Measurements from ENCODE around the gene SPTAN1. TPM values are rescaled to one million over a fixed set of nuclear protein-coding genes. Genes with fewer than 3 reads are reported as not detected.

SPTAN1 gene
- total and polyA plus RNA-seq, 2 experiments from 2014 or later, result 108 to 195 TPM

DNA sequence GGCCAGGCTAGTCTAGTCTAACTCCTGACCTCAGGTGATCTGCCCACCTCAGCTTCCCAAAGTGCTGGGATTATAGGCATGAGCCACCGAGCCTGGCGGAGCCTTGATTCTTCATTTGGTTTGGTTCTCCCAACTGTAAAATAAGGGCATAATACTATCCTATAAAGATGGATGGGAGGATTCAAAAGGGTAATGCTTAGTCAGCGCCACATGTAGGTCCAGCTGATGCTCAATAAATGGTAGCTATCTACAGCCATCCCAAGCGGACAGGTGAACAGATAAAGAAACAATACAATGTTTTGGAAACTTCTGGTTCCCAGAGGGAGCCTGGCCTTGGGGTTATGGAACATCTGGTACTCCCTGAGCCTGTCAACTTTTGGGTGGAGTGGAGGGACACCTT is 123.0 kb downstream of the SPTAN1 start (continued):
- TF ChIP-seq, protein P1, sequence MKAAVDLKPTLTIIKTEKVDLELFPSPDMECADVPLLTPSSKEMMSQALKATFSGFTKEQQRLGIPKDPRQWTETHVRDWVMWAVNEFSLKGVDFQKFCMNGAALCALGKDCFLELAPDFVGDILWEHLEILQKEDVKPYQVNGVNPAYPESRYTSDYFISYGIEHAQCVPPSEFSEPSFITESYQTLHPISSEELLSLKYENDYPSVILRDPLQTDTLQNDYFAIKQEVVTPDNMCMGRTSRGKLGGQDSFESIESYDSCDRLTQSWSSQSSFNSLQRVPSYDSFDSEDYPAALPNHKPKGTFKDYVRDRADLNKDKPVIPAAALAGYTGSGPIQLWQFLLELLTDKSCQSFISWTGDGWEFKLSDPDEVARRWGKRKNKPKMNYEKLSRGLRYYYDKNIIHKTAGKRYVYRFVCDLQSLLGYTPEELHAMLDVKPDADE (IDR thresholded peaks at IDR 0.05), result no peak
- no peak for TF ChIP-seq POLR2AphosphoS5 (IDR thresholded peaks at IDR 0.05; ENCODE audit: low read depth)
- no peak for TF ChIP-seq ZNF114 (CRISPR knock-in tag; IDR thresholded peaks at IDR 0.05)
- no peak for TF ChIP-seq CREB1 (CRISPR knock-in tag; IDR thresholded peaks at IDR 0.05; ENCODE audit: low read depth)

DNA sequence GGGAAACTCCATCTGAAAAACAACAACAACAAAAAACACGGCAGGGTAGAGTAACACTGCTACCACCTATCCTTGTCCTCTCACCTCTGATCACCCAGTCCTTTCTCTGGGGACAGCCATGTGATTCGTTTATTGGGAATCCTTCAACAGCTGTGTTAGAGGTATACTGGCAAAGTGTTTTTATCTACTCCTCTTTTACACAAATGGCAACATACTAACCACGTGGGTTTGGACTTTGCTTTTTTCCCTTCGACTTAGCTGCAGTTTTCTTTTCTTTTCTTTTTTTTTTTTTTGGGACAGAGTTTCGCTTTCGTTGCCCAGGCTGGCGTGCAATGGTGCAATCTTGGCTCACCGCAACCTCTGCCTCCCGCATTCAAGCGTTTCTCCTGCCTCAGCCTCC is 125.4 kb downstream of the SPTAN1 start:
- TF ChIP-seq CTCF (conservative IDR thresholded peaks at IDR 0.05; ENCODE audit: low read depth in 2 of 2) (no peak), CREB1 (CRISPR knock-in tag; IDR thresholded peaks at IDR 0.05; ENCODE audit: low read depth) (no peak)
- Mint-ChIP-seq H3K36me3 (ENCODE audit: low read depth) (peaks cover 5% of the 10 kb centered on the region), H3K4me3 (no peak overlapping the region), H3K27ac (no peak overlapping the region), H3K9me3 (peaks cover 7% of the 10 kb centered on the region), H3K27me3 (ENCODE audit: insufficient read depth, low read depth, poor library complexity) (peaks cover 2% of the 10 kb centered on the region), H3K4me1 (no peaks in the 10 kb centered on the region)
- no peaks in the 10 kb centered on the region for H3F3A ChIP-seq (replicated peaks; ENCODE audit: low read depth)
- H3K9me2 ChIP-seq (ENCODE audit: insufficient read depth), result no peaks in the 10 kb centered on the region
- no peaks in the 10 kb centered on the region for H4K20me1 ChIP-seq (replicated peaks; ENCODE audit: insufficient read depth)
- H3K27me3 ChIP-seq (ENCODE audit: insufficient read depth), result no peaks in the 10 kb centered on the region
- no peak overlapping the region for H2AFZ ChIP-seq
- no peaks in the 10 kb centered on the region for H3K36me3 ChIP-seq (ENCODE audit: insufficient read depth)
- no peak overlapping the region for H3K4me3 ChIP-seq
- H3K4me1 ChIP-seq (ENCODE audit: insufficient read depth), result no peaks in the 10 kb centered on the region
- no peaks in the 10 kb centered on the region; the same call in 1 of the 2 replicates for H3K79me2 ChIP-seq (replicated peaks; ENCODE audit: insufficient read depth)
- ATAC-seq (no peak), DNase-seq (ENCODE audit: low spot score) (no peak)
- H3K4me2 ChIP-seq, result no peak overlapping the region
- no peak overlapping the region for H3K27ac ChIP-seq (ENCODE audit: low read depth)

Small RNA genes within 50 kb of the gene (small RNA-seq; reads per million reads assigned to genes)
- not detected for gene RNU7-171P (ENCODE audit: low replicate concordance)

Other genes starting within 250 kb of the SPTAN1 start
- gene TRUB2, start 230.1 kb upstream of the SPTAN1 start, total RNA-seq (2014; rRNA removed; shearing (Covaris generic)), result 12.0 and 15.4 TPM in 2 replicates
- 29.4 and 31.4 TPM in 2 replicates for gene TRUB2, start 230.1 kb upstream of the SPTAN1 start, polyA plus RNA-seq (2016; fragmentation: Nextera tagmentation; extraction: Ambion mirVana)
- gene COQ4, start 229.7 kb upstream of the SPTAN1 start, total RNA-seq (2014; rRNA removed; shearing (Covaris generic)), result 29.2 and 35.3 TPM in 2 replicates
- gene COQ4, start 229.7 kb upstream of the SPTAN1 start, polyA plus RNA-seq (2016; fragmentation: Nextera tagmentation; extraction: Ambion mirVana), result 34.5 and 37.0 TPM in 2 replicates
- 21.4 and 25.3 TPM in 2 replicates for gene SLC27A4, start 212.1 kb upstream of the SPTAN1 start, total RNA-seq (2014; rRNA removed; shearing (Covaris generic))
- gene SLC27A4, start 212.1 kb upstream of the SPTAN1 start, polyA plus RNA-seq (2016; fragmentation: Nextera tagmentation; extraction: Ambion mirVana), result 7.9 and 9.9 TPM in 2 replicates
- gene URM1, start 181.2 kb upstream of the SPTAN1 start, total RNA-seq (2014; rRNA removed; shearing (Covaris generic)), result 45.3 and 47.8 TPM in 2 replicates
- 27.9 and 28.6 TPM in 2 replicates for gene URM1, start 181.2 kb upstream of the SPTAN1 start, polyA plus RNA-seq (2016; fragmentation: Nextera tagmentation; extraction: Ambion mirVana)
- 5.6 and 7.9 TPM in 2 replicates for gene CERCAM, start 131.7 kb upstream of the SPTAN1 start, total RNA-seq (2014; rRNA removed; shearing (Covaris generic))
- 2.7 TPM in 2 replicates for gene CERCAM, start 131.7 kb upstream of the SPTAN1 start, polyA plus RNA-seq (2016; fragmentation: Nextera tagmentation; extraction: Ambion mirVana)
- gene ODF2, start 96.6 kb upstream of the SPTAN1 start, total RNA-seq (2014; rRNA removed; shearing (Covaris generic)), result 23.5 and 26.9 TPM in 2 replicates
- 13.2 and 17.5 TPM in 2 replicates for gene ODF2, start 96.6 kb upstream of the SPTAN1 start, polyA plus RNA-seq (2016; fragmentation: Nextera tagmentation; extraction: Ambion mirVana)
- 19.6 and 22.1 TPM in 2 replicates for gene GLE1, start 47.9 kb upstream of the SPTAN1 start, total RNA-seq (2014; rRNA removed; shearing (Covaris generic))
- gene GLE1, start 47.9 kb upstream of the SPTAN1 start, polyA plus RNA-seq (2016; fragmentation: Nextera tagmentation; extraction: Ambion mirVana), result 7.3 and 7.4 TPM in 2 replicates
- 68.4 and 78.3 TPM in 2 replicates for gene DYNC2I2, start 104.3 kb downstream of the SPTAN1 start, total RNA-seq (2014; rRNA removed; shearing (Covaris generic))
- 48.7 and 51.5 TPM in 2 replicates for gene DYNC2I2, start 104.3 kb downstream of the SPTAN1 start, polyA plus RNA-seq (2016; fragmentation: Nextera tagmentation; extraction: Ambion mirVana)
- gene SET, start 136.6 kb downstream of the SPTAN1 start, total RNA-seq (2014; rRNA removed; shearing (Covaris generic)), result 949 and 964 TPM in 2 replicates
- 1,113 and 1,261 TPM in 2 replicates for gene SET, start 136.6 kb downstream of the SPTAN1 start, polyA plus RNA-seq (2016; fragmentation: Nextera tagmentation; extraction: Ambion mirVana)
- gene PKN3, start 149.9 kb downstream of the SPTAN1 start, total RNA-seq (2014; rRNA removed; shearing (Covaris generic)), result 16.3 and 17.7 TPM in 2 replicates
- 6.2 and 6.7 TPM in 2 replicates for gene PKN3, start 149.9 kb downstream of the SPTAN1 start, polyA plus RNA-seq (2016; fragmentation: Nextera tagmentation; extraction: Ambion mirVana)
- 54.1 and 57.9 TPM in 2 replicates for gene ZDHHC12, start 171.5 kb downstream of the SPTAN1 start, total RNA-seq (2014; rRNA removed; shearing (Covaris generic))
- 47.5 and 50.3 TPM in 2 replicates for gene ZDHHC12, start 171.5 kb downstream of the SPTAN1 start, polyA plus RNA-seq (2016; fragmentation: Nextera tagmentation; extraction: Ambion mirVana)
- gene ZER1, start 219.3 kb downstream of the SPTAN1 start, total RNA-seq (2014; rRNA removed; shearing (Covaris generic)), result 14.4 and 23.9 TPM in 2 replicates
- 6.5 and 7.0 TPM in 2 replicates for gene ZER1, start 219.3 kb downstream of the SPTAN1 start, polyA plus RNA-seq (2016; fragmentation: Nextera tagmentation; extraction: Ambion mirVana)
- gene TBC1D13, start 234.7 kb downstream of the SPTAN1 start, total RNA-seq (2014; rRNA removed; shearing (Covaris generic)), result 19.1 and 19.4 TPM in 2 replicates
- gene TBC1D13, start 234.7 kb downstream of the SPTAN1 start, polyA plus RNA-seq (2016; fragmentation: Nextera tagmentation; extraction: Ambion mirVana), result 7.8 and 8.3 TPM in 2 replicates